Osteoblast (primary cell): Measurements from ENCODE around the gene GLI3. TPM values are rescaled to one million over a fixed set of nuclear protein-coding genes. Genes with fewer than 3 reads are reported as not detected.

Experiments
- DNase-seq: peaks from one replicate; pipeline ENCODE4 v3.0.0; 2011; ENCODE audit warnings: low spot score, mixed read lengths; ENCODE audit not compliant: insufficient read length; ENCODE audit errors: missing footprints
- H2AFZ ChIP-seq: 2 replicates; pipeline ENCODE4 v1.6.0; 2011; ENCODE audit warnings: mild to moderate bottlenecking, low read length
- H3K27ac ChIP-seq: 2 replicates; pipeline ENCODE4 v1.5.1; 2011; ENCODE audit warnings: mild to moderate bottlenecking, low read depth, low read length, moderate library complexity
- H3K27me3 ChIP-seq: 2 replicates; pipeline ENCODE4 v1.6.0; 2012; ENCODE audit warnings: mild to moderate bottlenecking, control low read depth, inconsistent platforms, low read length, moderate library complexity; ENCODE audit not compliant: insufficient read depth
- H3K36me3 ChIP-seq: 2 replicates; pipeline ENCODE4 v1.5.1; 2011; ENCODE audit warnings: mild to moderate bottlenecking, low read length, control low read depth, moderate library complexity; ENCODE audit not compliant: insufficient read depth
- H3K4me1 ChIP-seq: 2 replicates; pipeline ENCODE4 v1.5.1; 2011; ENCODE audit warnings: mild to moderate bottlenecking, low read length, control low read depth, moderate library complexity; ENCODE audit not compliant: insufficient read depth
- H3K4me2 ChIP-seq: 2 replicates; pipeline ENCODE4 v1.6.0; 2011; ENCODE audit warnings: mild to moderate bottlenecking, low read length; ENCODE audit not compliant: insufficient read depth
- H3K4me3 ChIP-seq: fragments of 200-600 bp; sonication (generic); 3 replicates; pipeline ENCODE4 v1.5.1; 2012; ENCODE audit warnings: mild to moderate bottlenecking, low read length, inconsistent platforms; ENCODE audit not compliant: insufficient read depth
- H3K79me2 ChIP-seq: 2 replicates; pipeline ENCODE4 v1.6.0; 2012; ENCODE audit warnings: mild to moderate bottlenecking, low read length, control low read depth, inconsistent platforms; ENCODE audit not compliant: insufficient read depth
- H3K9me3 ChIP-seq: 2 replicates; pipeline ENCODE4 v1.5.1; 2011; ENCODE audit warnings: low read depth, low read length, control low read depth
- H4K20me1 ChIP-seq: 2 replicates; pipeline ENCODE4 v1.6.0; 2012; ENCODE audit warnings: mild to moderate bottlenecking, low read length, control low read depth; ENCODE audit not compliant: insufficient read depth
- total RNA-seq: library from RNA; depleted of rRNA; stranded (reverse); fragments of >200 nt; gene quantifications from 2 replicates; pipeline ENCODE4 v1.2.3, GENCODE V29; 2012
- TF ChIP-seq, protein P1 (sequence below): IDR thresholded peaks from 2 replicates; pipeline ENCODE4 v1.5.1; 2011; ENCODE audit warnings: mild to moderate bottlenecking, low read depth, low read length, moderate library complexity; ENCODE audit errors: extremely low read depth

The GLI3 gene
- total RNA-seq, 1 donor: 11.9 TPM

DNA sequence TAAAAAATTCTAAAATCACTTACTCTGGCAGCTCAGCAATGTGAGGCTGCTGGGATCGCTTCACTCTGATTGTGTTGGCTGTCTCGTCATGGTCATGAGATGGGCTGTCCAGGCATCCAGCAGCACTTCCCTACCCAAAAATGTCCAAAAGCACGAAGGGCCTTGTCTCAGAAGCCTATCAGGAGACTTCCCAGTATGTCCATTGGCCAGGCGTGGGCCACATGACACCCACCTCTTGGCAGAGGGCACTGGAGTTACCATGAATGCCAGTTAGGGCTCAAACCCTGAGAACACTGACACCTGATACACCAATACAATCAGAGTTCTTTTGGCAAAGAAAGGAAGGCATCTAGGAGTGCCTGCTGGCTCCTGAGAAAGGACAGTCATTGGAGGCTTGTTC is 27.0 kb upstream of the GLI3 start:
- Histone ChIP-seq H3K27ac (no peak overlapping the region), H3K4me2 (no peak overlapping the region), H3K4me3 (no peak overlapping the region), H4K20me1 (no peaks in the 10 kb centered on the region), H3K36me3 (no peaks in the 10 kb centered on the region), H3K27me3 (no peaks in the 10 kb centered on the region), H3K79me2 (no peaks in the 10 kb centered on the region), H3K9me3 (no peaks in the 10 kb centered on the region), H3K4me1 (peaks cover 6% of the 10 kb centered on the region), H2AFZ (no peak overlapping the region)
- DNase-seq: no peak
- TF ChIP-seq, protein P1, sequence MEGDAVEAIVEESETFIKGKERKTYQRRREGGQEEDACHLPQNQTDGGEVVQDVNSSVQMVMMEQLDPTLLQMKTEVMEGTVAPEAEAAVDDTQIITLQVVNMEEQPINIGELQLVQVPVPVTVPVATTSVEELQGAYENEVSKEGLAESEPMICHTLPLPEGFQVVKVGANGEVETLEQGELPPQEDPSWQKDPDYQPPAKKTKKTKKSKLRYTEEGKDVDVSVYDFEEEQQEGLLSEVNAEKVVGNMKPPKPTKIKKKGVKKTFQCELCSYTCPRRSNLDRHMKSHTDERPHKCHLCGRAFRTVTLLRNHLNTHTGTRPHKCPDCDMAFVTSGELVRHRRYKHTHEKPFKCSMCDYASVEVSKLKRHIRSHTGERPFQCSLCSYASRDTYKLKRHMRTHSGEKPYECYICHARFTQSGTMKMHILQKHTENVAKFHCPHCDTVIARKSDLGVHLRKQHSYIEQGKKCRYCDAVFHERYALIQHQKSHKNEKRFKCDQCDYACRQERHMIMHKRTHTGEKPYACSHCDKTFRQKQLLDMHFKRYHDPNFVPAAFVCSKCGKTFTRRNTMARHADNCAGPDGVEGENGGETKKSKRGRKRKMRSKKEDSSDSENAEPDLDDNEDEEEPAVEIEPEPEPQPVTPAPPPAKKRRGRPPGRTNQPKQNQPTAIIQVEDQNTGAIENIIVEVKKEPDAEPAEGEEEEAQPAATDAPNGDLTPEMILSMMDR: no peak

DNA sequence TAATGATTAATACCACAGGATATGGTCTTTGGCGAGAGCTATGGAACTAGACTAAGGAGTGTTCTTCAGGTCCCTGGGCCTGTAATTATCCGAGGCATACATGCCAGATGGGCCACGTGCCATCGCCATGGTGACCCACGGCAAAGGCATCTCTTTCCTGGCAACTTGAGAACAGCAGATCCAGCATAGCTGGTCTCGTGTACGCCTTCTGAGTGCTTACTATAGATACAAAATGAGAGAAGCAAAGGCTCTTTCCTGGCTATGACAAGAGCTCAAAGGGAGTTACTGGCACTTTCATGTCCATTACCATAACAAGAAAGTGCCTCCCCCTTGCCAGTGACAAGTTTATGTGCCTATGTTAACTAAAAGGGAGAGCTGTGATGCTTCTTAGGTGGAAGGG is 26.0 kb upstream of the GLI3 start:
- TF ChIP-seq, protein P1: no peak
- Histone ChIP-seq H3K4me3 (no peak overlapping the region), H4K20me1 (no peaks in the 10 kb centered on the region), H3K9me3 (no peaks in the 10 kb centered on the region), H3K4me1 (peaks cover 6% of the 10 kb centered on the region), H3K79me2 (no peaks in the 10 kb centered on the region), H3K27ac (no peak overlapping the region), H2AFZ (peak overlapping the region; percentile 80), H3K36me3 (no peaks in the 10 kb centered on the region), H3K27me3 (no peaks in the 10 kb centered on the region), H3K4me2 (peak overlapping the region; percentile 32)
- DNase-seq: peak; percentile 84

DNA sequence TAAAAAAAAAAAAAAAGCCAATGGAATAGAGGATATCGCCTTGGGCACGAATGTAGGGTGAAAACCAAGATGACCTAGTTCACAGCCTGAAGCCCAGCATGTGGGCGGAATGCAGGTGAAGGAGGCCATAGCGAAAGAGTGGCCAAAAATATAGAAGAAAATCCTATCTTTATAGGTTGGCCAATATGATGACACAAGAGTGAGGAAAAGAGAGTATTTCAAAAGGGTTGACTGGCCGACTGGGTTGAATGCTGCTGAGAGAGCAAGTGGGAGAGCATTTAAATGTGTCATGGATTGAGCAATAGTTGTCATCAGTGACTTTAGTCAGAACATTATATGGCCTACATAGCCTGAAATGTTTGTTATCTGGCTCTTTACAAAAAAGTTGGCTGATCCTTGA is 17.2 kb upstream of the GLI3 start:
- Histone ChIP-seq H4K20me1 (no peaks in the 10 kb centered on the region), H3K9me3 (no peaks in the 10 kb centered on the region), H2AFZ (no peak overlapping the region), H3K4me3 (no peak overlapping the region), H3K4me1 (peaks cover 2% of the 10 kb centered on the region), H3K79me2 (no peaks in the 10 kb centered on the region), H3K27ac (no peak overlapping the region), H3K36me3 (no peaks in the 10 kb centered on the region), H3K27me3 (no peaks in the 10 kb centered on the region), H3K4me2 (no peak overlapping the region)
- no peak for DNase-seq
- TF ChIP-seq, protein P1: no peak

DNA sequence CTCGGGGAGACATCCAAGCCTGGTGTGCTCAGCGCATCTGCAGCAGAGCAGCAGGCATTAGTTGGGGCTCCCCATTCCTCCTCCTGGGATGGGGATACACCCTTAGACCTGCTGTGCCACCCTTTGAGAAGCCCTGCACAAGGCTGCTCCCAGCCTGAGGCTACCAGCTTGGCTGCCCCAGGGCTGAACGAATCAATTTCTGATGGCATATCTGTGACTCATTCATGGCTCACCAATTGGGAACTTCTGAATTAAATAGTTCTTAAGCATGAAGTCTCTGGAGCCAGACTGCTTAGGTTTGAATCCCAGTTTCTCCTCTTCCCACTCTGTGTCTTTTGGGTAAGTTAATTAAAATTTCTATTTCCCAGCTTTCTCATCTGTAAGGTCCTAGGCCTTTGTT is 16.3 kb upstream of the GLI3 start:
- Histone ChIP-seq H3K9me3 (no peaks in the 10 kb centered on the region), H3K4me3 (no peak overlapping the region), H3K27ac (no peak overlapping the region), H4K20me1 (no peaks in the 10 kb centered on the region), H3K36me3 (no peaks in the 10 kb centered on the region), H3K79me2 (no peaks in the 10 kb centered on the region), H2AFZ (no peak overlapping the region), H3K4me1 (peaks cover 2% of the 10 kb centered on the region), H3K27me3 (no peaks in the 10 kb centered on the region), H3K4me2 (no peak overlapping the region)
- TF ChIP-seq, protein P1: no peak
- no peak for DNase-seq
